Medulla oblongata (tissue), 1 donor: ENCODE results near the gene FBXL3.
"Not testable (repeated sequence)": the region's sequence is repeated elsewhere in the genome, so short reads cannot be mapped to it uniquely, and the experiment has no call there.

ENCODE experiments used
- DNase-seq: peaks from one replicate; pipeline ENCODE4 v3.0.0-alpha.2; 2015; ENCODE audit errors: extremely low spot score

Gene FBXL3

DNA sequence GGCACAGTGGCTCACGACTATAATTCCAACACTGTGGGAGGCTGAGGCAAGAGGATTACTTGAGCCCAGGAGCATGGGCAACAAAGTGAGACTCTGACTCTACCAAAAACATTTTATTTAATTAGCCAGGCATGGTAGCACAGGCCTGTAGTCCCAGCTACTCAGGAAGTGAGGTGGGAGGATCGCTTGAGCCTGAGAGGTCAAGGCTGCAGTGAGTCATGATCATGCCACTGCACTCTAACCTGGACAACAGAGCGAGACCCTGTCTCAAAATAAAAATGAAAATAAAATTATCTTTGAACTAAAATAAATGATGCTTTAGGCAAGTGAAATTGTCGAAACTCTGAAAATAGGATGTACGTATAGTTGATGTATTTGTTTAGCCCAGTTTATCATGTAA, 43.3 kb downstream of the FBXL3 start:
- no peak for DNase-seq

DNA sequence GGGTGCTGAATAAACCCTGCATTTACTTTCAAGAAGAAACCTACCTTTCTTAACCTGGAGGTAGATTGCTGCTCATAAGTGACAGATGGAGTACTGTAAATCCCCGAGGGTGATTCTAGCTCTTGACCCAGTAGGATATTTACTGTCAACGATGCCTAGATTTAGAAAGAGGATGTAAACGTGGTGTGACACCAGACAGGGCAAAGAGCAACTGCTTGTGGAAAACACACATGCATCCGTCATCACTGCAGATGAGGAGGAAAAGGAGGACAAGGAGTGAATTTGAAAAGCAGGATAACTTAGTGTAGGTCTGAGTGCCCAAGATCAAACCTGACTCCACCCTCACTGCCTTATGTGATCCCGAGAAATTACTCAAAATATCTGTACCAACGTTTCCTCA, 44.9 kb downstream of the FBXL3 start:
- no peak for DNase-seq

DNA sequence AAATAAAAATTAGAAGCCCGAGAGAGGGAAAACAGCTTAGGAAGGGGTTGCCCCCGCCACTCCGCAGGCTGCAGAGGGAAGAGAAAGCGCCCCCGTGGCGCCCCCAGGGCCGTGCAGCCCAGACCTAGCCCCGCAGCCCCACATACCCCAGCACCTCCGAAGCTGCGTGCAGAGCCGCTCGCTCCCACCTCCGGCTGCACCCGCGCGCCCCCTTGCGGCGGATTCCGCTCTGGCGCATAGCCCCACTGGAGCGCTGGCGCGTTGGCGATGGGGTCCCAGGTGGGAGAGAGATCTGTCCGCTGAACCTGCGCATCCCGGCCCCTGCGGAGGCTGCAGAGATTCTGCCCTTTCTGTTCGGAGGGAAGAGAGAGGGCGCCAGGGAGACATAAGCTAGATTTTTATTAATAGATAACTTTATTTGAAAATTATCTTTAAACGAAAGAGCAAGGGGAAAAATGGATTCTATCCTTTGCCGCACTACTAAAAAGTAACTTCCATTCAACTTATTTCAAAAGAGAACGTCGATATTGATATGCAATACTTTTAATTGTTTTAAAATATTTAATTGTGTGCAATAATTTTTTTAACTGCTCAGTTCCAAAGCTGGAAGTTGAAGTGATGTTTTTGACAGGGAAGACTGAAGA, 46.8 kb downstream of the FBXL3 start:
- peak; percentile 66 for DNase-seq

- DNase-seq: no peak
Measured at GRCh38 chr13:76976929-76977328, 50.0 kb downstream of the FBXL3 start.

- no peak for DNase-seq
Measured at GRCh38 chr13:76976490-76976889, 50.5 kb downstream of the FBXL3 start.

DNA sequence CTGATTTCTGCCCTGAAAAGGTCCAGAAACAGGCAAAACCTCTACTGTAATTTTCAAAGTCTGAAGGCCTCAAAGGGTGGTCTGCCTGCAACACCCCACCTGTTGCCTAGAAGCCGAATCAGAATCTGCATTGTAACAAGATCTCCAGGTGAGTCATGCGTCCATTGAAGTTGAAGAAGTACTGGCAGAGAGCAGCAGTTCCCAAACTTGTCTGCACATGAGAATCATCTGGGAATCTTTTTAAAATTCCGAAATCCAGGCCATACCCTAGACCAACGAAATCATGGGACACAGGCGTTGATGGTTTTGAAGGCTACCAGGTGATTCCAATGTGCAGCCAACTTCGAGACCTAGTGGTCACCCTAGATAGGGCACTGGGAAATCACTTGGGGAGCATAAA, 51.1 kb downstream of the FBXL3 start:
- DNase-seq: no peak

- no peak for DNase-seq
Measured at GRCh38 chr13:76974618-76974975, 52.4 kb downstream of the FBXL3 start.

- DNase-seq: no peak
Measured at GRCh38 chr13:76973920-76974617, 52.9 kb downstream of the FBXL3 start.

- DNase-seq: peak; percentile 36
Measured at GRCh38 chr13:76971851-76972829, 54.8 kb downstream of the FBXL3 start.

- DNase-seq: no peak
Measured at GRCh38 chr13:76971215-76971614, 55.7 kb downstream of the FBXL3 start.

GRCh38 chr13:76969488-76970365, 57.2 kb downstream of the FBXL3 start:
- DNase-seq: no peak

- DNase-seq: no peak
Measured at GRCh38 chr13:76968041-76968440, 58.9 kb downstream of the FBXL3 start.

- no peak for DNase-seq
Measured at GRCh38 chr13:76967031-76967430, 59.9 kb downstream of the FBXL3 start.

GRCh38 chr13:76965759-76966421, 61.1 kb downstream of the FBXL3 start:
- peak; percentile 57 for DNase-seq

GRCh38 chr13:76959734-76960133, 67.2 kb downstream of the FBXL3 start:
- not testable (repeated sequence) for DNase-seq

DNA sequence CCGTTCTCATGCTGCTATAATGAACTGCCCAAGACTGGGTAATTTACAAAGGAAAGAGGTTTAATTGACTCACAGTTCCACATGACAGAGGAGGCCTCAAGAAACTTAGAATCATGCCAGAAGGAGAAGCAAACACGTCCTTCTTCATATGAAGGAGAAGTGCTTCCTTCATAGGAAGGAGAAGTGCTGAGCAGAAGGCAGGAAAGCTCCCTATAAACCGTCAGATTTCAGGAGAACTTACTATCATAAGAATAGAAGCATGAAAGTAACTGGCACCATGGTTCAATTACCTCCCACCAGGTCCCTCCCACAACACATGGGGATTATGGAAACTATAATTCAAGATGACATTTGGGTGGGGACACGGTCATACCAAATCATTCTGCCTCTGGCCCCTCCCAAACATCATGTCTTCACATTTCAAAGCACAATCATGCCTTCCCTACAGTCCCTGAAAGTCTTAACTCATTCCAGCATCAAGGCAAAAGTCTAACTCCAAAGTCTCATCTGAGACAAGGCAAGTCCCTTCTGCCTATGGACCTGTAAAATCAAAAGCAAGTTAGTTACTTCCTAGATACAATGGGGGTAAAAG, 68.0 kb downstream of the FBXL3 start:
- no peak for DNase-seq

- DNase-seq: no peak
Measured at GRCh38 chr13:76955661-76956060, 71.3 kb downstream of the FBXL3 start.
